H1 (cell line): ENCODE data around the gene KCTD4.

Source experiments
- BRCA1 ChIP-seq: IDR thresholded peaks from 2 replicates; pipeline ENCODE4 v1.6.1; 2012; ENCODE audit warnings: low read depth, low read length, improper control_type of control experiment
- EP300 ChIP-seq, 2 experiments: IDR thresholded peaks; 1 replicate in 1 of 2; 2 replicates in 1 of 2; pipeline ENCODE4 v1.6.1; 2011 to 2012; ENCODE audit warnings: low read depth in 2 of 2, low read length in 2 of 2, mild to moderate bottlenecking in 2 of 2, borderline replicate concordance in 1 of 2, inconsistent platforms in 1 of 2, moderate library complexity in 1 of 2
- EZH2 ChIP-seq: fragments of 200-600 bp; sonication (generic); IDR thresholded peaks from 2 replicates; pipeline ENCODE4 v1.7.1; 2012; ENCODE audit warnings: low read depth, mild to moderate bottlenecking, moderate library complexity, low read length, inconsistent platforms; ENCODE audit not compliant: severe bottlenecking
- GTF2F1 ChIP-seq: IDR thresholded peaks from 2 replicates; pipeline ENCODE4 v1.6.1; 2012; ENCODE audit warnings: low read depth, low read length, improper control_type of control experiment, borderline replicate concordance
- JUND ChIP-seq: IDR thresholded peaks from 2 replicates; pipeline ENCODE4 v1.6.1; 2011; ENCODE audit warnings: mild to moderate bottlenecking, improper control_type of control experiment, low read length
- POLR2A ChIP-seq, 2 experiments: IDR thresholded peaks; 1 replicate in 1 of 2; 2 replicates in 1 of 2; pipeline ENCODE4 v1.6.1; 2011; ENCODE audit warnings: low read depth in 2 of 2, low read length in 2 of 2, mild to moderate bottlenecking in 2 of 2; ENCODE audit errors: control extremely low read depth in 1 of 2
- SIN3A ChIP-seq, 2 experiments: IDR thresholded peaks in 1 of 2; conservative IDR thresholded peaks in 1 of 2; 2 replicates each; pipeline ENCODE4 v1.6.1; 2011 to 2012; ENCODE audit warnings: low read length in 2 of 2, improper control_type of control experiment in 1 of 2, low read depth in 1 of 2, mild to moderate bottlenecking in 1 of 2
- TCF12 ChIP-seq: IDR thresholded peaks from 2 replicates; pipeline ENCODE4 v1.6.1; 2011; ENCODE audit warnings: low read depth, mild to moderate bottlenecking, low read length
- TEAD4 ChIP-seq: IDR thresholded peaks from 2 replicates; pipeline ENCODE4 v1.6.1; 2012; ENCODE audit warnings: low read depth, low read length, inconsistent platforms, mixed read lengths
- TF ChIP-seq, protein P1 (sequence below), 3 experiments: IDR thresholded peaks; 1 replicate in 2 of 3; 2 replicates in 1 of 3; pipeline versions ENCODE4 v1.5.1 to v1.6.1; 2011; ENCODE audit warnings: low read length in 3 of 3, mild to moderate bottlenecking in 3 of 3, inconsistent platforms in 2 of 3, low read depth in 1 of 3, moderate library complexity in 1 of 3; ENCODE audit not compliant: insufficient read depth in 1 of 3; ENCODE audit errors: control extremely low read depth in 1 of 3

DNA sequence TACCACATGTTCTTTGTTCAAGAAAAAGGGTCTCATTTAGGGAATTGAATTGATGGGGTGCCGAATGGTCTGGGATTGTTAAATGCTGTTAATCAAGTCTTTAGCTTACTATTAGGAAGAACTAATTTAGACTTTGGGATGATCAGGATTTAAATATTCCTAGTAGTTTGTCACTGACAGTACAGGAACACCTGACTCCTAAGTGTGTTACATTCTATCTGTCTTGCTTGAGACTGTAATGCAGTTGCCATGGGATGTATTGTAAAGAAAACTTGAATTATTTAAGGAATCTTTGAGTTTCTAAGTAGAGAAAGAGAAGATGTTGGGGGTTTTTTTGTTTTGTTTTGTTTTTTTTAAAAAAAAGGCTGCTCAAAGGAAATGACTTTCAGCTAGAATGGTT is 17.8 kb upstream of the KCTD4 start:
- TF ChIP-seq TEAD4 = no peak
- TF ChIP-seq SIN3A (conservative IDR thresholded peaks at IDR 0.05 in 1 of 2, IDR thresholded peaks at IDR 0.05 in 1 of 2; ENCODE audit: low read depth in 1 of 2, low read length in 2 of 2) = no peak
- TF ChIP-seq, protein P1, sequence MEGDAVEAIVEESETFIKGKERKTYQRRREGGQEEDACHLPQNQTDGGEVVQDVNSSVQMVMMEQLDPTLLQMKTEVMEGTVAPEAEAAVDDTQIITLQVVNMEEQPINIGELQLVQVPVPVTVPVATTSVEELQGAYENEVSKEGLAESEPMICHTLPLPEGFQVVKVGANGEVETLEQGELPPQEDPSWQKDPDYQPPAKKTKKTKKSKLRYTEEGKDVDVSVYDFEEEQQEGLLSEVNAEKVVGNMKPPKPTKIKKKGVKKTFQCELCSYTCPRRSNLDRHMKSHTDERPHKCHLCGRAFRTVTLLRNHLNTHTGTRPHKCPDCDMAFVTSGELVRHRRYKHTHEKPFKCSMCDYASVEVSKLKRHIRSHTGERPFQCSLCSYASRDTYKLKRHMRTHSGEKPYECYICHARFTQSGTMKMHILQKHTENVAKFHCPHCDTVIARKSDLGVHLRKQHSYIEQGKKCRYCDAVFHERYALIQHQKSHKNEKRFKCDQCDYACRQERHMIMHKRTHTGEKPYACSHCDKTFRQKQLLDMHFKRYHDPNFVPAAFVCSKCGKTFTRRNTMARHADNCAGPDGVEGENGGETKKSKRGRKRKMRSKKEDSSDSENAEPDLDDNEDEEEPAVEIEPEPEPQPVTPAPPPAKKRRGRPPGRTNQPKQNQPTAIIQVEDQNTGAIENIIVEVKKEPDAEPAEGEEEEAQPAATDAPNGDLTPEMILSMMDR (IDR thresholded peaks at IDR 0.05; ENCODE audit: control extremely low read depth in 1 of 3, insufficient read depth in 1 of 3, low read depth in 1 of 3, low read length in 3 of 3) = no peak
- TF ChIP-seq EZH2 = no peak
- no peak for TF ChIP-seq TCF12
- TF ChIP-seq GTF2F1 = no peak
- no peak for TF ChIP-seq BRCA1
- no peak for TF ChIP-seq EP300 (IDR thresholded peaks at IDR 0.05; ENCODE audit: borderline replicate concordance in 1 of 2, low read depth in 2 of 2, low read length in 2 of 2)
- TF ChIP-seq JUND = no peak
- TF ChIP-seq POLR2A (IDR thresholded peaks at IDR 0.05; ENCODE audit: control extremely low read depth in 1 of 2, low read depth in 2 of 2, low read length in 2 of 2) = no peak
